ENCODE measurements around the gene MAP3K14. TPM values are rescaled to one million over a fixed set of nuclear protein-coding genes. Genes with fewer than 3 reads are reported as not detected.
A peak's percentile ranks its signal among the peaks of the same experiment; 100 is the strongest.

Gene MAP3K14
- total RNA-seq, 4 donors from 2014 or later, result 3.7 to 14.7 (median 6.7) TPM

- 20 to 54% methylated on average over 9 to 16 of the region's 20 CpGs for WGBS, 2 donors
Observed at GRCh38 chr17:45235416-45236281, 81.2 kb downstream of the MAP3K14 start.

GRCh38 chr17:45234641-45235415 lies 82.0 kb downstream of the MAP3K14 start:
- Histone ChIP-seq H3K36me3 (peaks cover 0 to 17% (median 0%) of the 10 kb centered on the region in 3 donors), H3K27ac (peak overlapping the region in 1 of 4 donors; percentile 18), H3K9me3 (no peaks in the 10 kb centered on the region), H3K4me3 (no peak overlapping the region), H3K4me1 (peaks cover 14 to 36% (median 15%) of the 10 kb centered on the region in 3 donors), H3K27me3 (peaks cover 0 to 13% (median 0%) of the 10 kb centered on the region in 4 donors)
- no peak for DNase-seq
- TF ChIP-seq CTCF (IDR thresholded peaks at IDR 0.05) (peak in 2 of 6 experiments; percentile 17 to 23), POLR2A (IDR thresholded peaks at IDR 0.05) (no peak)
- 12 to 45% methylated on average over 6 of the region's 6 CpGs for WGBS, 2 donors
- intact Hi-C loops (cut with DNase I), result no loop called here

More at GRCh38 chr17:45235416-45236281, 81.2 kb downstream of the MAP3K14 start:
- peaks cover 0 to 21% (median 0%) of the 10 kb centered on the region in 4 donors for H3K27me3 ChIP-seq
- peaks cover 6 to 31% (median 6%) of the 10 kb centered on the region in 3 donors for H3K4me1 ChIP-seq
- peak; percentile 62 to 84 (median 72) for TF ChIP-seq CTCF (IDR thresholded peaks at IDR 0.05)
- no peak for TF ChIP-seq POLR2A (IDR thresholded peaks at IDR 0.05)
- no peak for DNase-seq
- H3K27ac ChIP-seq, result peak overlapping the region in 1 of 4 donors; percentile 18
- no peaks in the 10 kb centered on the region for H3K9me3 ChIP-seq
- intact Hi-C loops (cut with DNase I), result no loop called here
- no peak overlapping the region for H3K4me3 ChIP-seq
- H3K36me3 ChIP-seq, result peaks cover 0 to 22% (median 0%) of the 10 kb centered on the region in 3 donors

- TF ChIP-seq POLR2A (IDR thresholded peaks at IDR 0.05) (no peak), CTCF (IDR thresholded peaks at IDR 0.05) (no peak)
- intact Hi-C loops (cut with DNase I), result no loop called here
- 85 to 94% methylated on average over 6 to 8 of the region's 8 CpGs for WGBS, 2 donors
- Histone ChIP-seq H3K4me1 (peaks cover 27 to 50% (median 28%) of the 10 kb centered on the region in 3 donors), H3K27ac (no peak overlapping the region), H3K36me3 (peaks cover 0 to 16% (median 0%) of the 10 kb centered on the region in 3 donors), H3K9me3 (no peaks in the 10 kb centered on the region), H3K27me3 (peaks cover 0 to 6% (median 0%) of the 10 kb centered on the region in 4 donors), H3K4me3 (no peak overlapping the region)
- DNase-seq, result no peak
Observed at GRCh38 chr17:45233423-45233924, 83.3 kb downstream of the MAP3K14 start.

GRCh38 chr17:45232514-45233422 lies 84.1 kb downstream of the MAP3K14 start:
- WGBS, 2 donors, result 82 to 100% methylated on average over 1 to 3 of the region's 9 CpGs
- TF ChIP-seq CTCF (IDR thresholded peaks at IDR 0.05), result no peak
- no peaks in the 10 kb centered on the region for H3K9me3 ChIP-seq
- no peak overlapping the region for H3K4me3 ChIP-seq
- peaks cover 0 to 9% (median 0%) of the 10 kb centered on the region in 3 donors for H3K36me3 ChIP-seq
- no peak overlapping the region for H3K27ac ChIP-seq
- no peak for DNase-seq
- H3K27me3 ChIP-seq, result peaks cover 0 to 6% (median 0%) of the 10 kb centered on the region in 4 donors
- intact Hi-C loops (cut with DNase I), result no loop called here
- peaks cover 31 to 57% (median 34%) of the 10 kb centered on the region in 3 donors for H3K4me1 ChIP-seq

Measured in esophagus squamous epithelium (tissue), 5 donors.